GM12873 (cell line): ENCODE measurements around the gene ADGRL3.

Experiments
- CTCF ChIP-seq: IDR thresholded peaks from 2 replicates; pipeline ENCODE4 v1.5.1; 2012; ENCODE audit warnings: low read depth, mild to moderate bottlenecking, moderate library complexity, low read length, control low read depth; ENCODE audit not compliant: insufficient read depth; ENCODE audit errors: missing control alignments

ADGRL3 gene

DNA sequence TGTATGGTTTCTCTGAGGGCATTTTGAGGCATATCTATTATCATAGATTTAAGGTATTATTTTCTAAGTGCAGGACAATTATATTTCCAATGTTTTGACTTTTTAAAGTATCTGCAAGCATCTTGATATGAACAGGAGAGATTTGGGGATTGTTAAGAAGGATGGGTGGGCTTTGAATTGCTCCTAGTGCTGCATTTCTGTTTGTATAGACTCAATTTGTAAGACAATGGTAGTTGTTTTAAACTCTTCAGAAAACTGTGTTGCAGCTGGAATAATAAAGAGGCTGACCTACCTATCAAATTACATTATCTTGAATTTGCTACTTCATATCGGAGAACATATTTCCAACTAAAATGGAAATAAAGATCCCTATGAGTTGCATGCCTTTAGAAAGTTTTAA lies 570.3 kb downstream of the ADGRL3 start:
- TF ChIP-seq CTCF = no peak

DNA sequence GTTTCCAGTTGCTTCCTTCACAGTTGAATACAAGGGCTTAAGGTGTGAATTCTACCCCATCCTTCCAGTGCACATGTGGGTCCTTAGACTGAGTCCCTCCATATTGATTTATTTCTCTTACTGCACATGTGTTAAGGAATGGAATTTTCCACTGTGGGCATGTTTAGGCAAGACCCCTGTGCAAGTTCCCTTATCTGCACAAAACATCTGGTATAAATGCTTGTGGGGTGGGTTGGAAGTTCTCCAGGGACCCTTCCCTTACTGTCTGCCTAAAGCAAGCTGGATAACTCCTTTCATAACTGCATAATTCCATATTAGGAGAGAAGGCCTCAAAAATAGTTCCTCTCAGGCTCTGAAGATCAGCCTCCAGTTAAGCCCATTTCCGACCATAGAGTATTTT lies 570.9 kb downstream of the ADGRL3 start:
- no peak for TF ChIP-seq CTCF

GRCh38 chr4:61772126-61772525 lies 572.0 kb downstream of the ADGRL3 start:
- no peak for TF ChIP-seq CTCF

DNA sequence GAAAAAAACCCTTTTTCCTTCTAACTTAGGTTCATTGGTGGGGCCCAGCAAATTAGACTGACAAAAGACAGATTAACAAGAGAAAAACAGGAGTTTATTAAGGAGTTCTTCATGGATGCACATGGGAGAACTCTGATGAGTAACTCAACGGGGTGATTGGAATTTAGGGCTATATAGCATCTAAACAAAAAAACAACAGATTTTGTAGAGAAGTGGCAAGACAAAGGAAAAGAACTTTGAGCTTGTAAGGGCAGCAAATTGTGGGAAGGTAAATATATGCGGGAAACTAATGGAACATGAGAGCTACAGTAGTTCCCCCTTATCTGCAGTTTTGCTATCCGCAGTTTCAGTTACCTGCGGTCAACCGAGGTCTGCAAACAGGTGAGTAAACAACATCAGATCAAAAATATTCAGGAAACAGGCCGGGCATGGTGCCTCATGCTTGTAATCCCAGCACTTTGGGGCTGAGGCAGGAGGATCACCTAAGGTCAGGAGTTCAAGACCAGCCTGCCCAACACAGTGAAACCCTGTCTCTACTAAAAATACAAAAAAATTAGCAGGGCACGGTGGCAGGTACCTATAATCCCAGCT lies 573.6 kb downstream of the ADGRL3 start:
- no peak for TF ChIP-seq CTCF

- no peak for TF ChIP-seq CTCF
These were observed 582.0 kb downstream of the ADGRL3 start for GRCh38 chr4:61782133-61782532.

GRCh38 chr4:61783050-61783449 lies 582.9 kb downstream of the ADGRL3 start:
- TF ChIP-seq CTCF = no peak

GRCh38 chr4:61785761-61786160 lies 585.6 kb downstream of the ADGRL3 start:
- TF ChIP-seq CTCF = no peak
